PFSK-1 (cell line): Measurements from ENCODE around the gene STAB1.

Source experiments
- FOXP2 ChIP-seq: optimal IDR thresholded peaks from 2 replicates; pipeline ENCODE3; 2011; ENCODE audit warnings: borderline replicate concordance, control low read depth, inconsistent platforms; ENCODE audit not compliant: insufficient read depth; ENCODE audit errors: extremely low read length, extremely low read depth
- POLR2AphosphoS5 ChIP-seq: IDR thresholded peaks from 2 replicates; pipeline ENCODE4 v1.6.1; 2012; ENCODE audit warnings: low read depth, mild to moderate bottlenecking, control low read depth, low read length, moderate library complexity
- REST ChIP-seq, 2 experiments: IDR thresholded peaks; 2 replicates each; pipeline versions ENCODE4 v1.6.1 to v1.8.0; 2011 to 2012; ENCODE audit warnings: low read depth in 2 of 2, low read length in 2 of 2, control low read depth in 1 of 2, inconsistent platforms in 1 of 2, mild to moderate bottlenecking in 1 of 2, moderate library complexity in 1 of 2; ENCODE audit not compliant: insufficient read depth in 1 of 2
- SIN3A ChIP-seq: IDR thresholded peaks from 2 replicates; pipeline ENCODE4 v1.6.1; 2012; ENCODE audit warnings: mild to moderate bottlenecking, low read length, moderate library complexity, borderline replicate concordance; ENCODE audit not compliant: insufficient read depth
- TAF1 ChIP-seq: IDR thresholded peaks from 2 replicates; pipeline ENCODE4 v1.6.1; 2012; ENCODE audit warnings: low read length, control low read depth, borderline replicate concordance; ENCODE audit not compliant: insufficient read depth

STAB1 gene

GRCh38 chr3:52450489-52451236 lies 44.5 kb upstream of the STAB1 start:
- TF ChIP-seq POLR2AphosphoS5 (no peak), REST (IDR thresholded peaks at IDR 0.05; ENCODE audit: insufficient read depth in 1 of 2, low read depth in 2 of 2, low read length in 2 of 2) (no peak), SIN3A (no peak), TAF1 (no peak), FOXP2 (no peak)

GRCh38 chr3:52451237-52452083 lies 43.7 kb upstream of the STAB1 start:
- no peak for TF ChIP-seq TAF1
- TF ChIP-seq POLR2AphosphoS5, result no peak
- TF ChIP-seq FOXP2, result no peak
- no peak for TF ChIP-seq SIN3A
- TF ChIP-seq REST (IDR thresholded peaks at IDR 0.05; ENCODE audit: insufficient read depth in 1 of 2, low read depth in 2 of 2, low read length in 2 of 2), result no peak

GRCh38 chr3:52452126-52452525 lies 43.0 kb upstream of the STAB1 start:
- no peak for TF ChIP-seq REST (IDR thresholded peaks at IDR 0.05; ENCODE audit: insufficient read depth in 1 of 2, low read depth in 2 of 2, low read length in 2 of 2)

- TF ChIP-seq SIN3A, result no peak
Measured at GRCh38 chr3:52452570-52453221, 42.4 kb upstream of the STAB1 start.

DNA sequence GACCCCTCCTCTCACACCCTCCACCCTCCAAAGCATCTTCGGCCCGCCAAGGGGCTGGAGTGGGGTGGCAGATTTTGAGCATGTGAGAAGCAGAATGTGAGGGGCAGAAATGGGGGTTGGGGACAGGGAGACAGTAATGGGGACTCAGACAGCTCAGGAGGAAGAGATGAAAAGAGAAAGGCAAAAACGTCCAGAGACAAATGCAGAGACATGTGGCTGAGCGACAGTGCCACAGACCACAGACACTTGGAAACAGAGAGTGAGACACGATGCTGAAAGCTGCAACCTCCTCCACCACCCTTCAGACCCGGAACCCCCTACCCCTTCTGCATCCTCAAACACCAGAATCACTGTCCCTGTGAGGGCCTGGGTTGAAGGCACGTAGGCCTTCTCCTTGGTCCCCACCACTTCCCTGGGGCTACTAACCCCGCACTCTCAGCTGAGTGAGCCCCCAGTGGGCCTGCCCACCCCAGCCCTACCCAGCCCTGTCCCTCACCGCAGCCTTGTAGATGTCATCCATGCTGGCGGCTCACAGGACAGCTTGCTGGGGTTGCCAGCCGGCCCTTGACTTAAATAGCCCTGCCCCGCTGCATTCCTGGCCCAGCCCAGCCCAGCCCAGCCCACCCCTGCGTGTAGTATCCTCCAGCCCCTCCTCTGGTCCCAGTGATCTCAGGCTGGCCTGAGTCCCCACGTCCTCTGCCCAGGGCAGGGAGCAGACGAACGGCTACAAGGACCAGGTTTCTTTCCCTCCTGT lies 41.5 kb upstream of the STAB1 start, which contains the start of gene TNNC1:
Gene TNNC1, minus strand, starts transcription at position 546 of the 754 bp plus-strand sequence. Its CDS starts 26 bp downstream, at position 520.
- TF ChIP-seq TAF1 (no peak), SIN3A (no peak), FOXP2 (no peak)
